Heart left ventricle (tissue), 16 donors: ENCODE measurements around the gene HOXD9. TPM values are rescaled to one million over a fixed set of nuclear protein-coding genes. Genes with fewer than 3 reads are reported as not detected.

Source experiments
- ATAC-seq, 4 donors: fragments of 200-7000 bp; cut with Tn5 transposase; one replicate each; pipeline ENCODE4 v1.9.1; 2020 to 2022; ENCODE audit warnings: moderate library complexity in 4 of 4, mild to moderate bottlenecking in 3 of 4, moderate number of reproducible peaks in 1 of 4
- DNase-seq, 5 donors: peaks; one replicate each; pipeline ENCODE4 v3.0.0-alpha.2; 2020
- H3K27ac ChIP-seq, 12 donors: fragments of 200-600 bp; sonication (generic) in 4 of 12; one replicate each; pipeline versions ENCODE4 v1.5.0 to v1.8.0; 2016 to 2022; ENCODE audit warnings: mild to moderate bottlenecking in 2 of 12
- H3K27me3 ChIP-seq, 9 donors: fragments of 200-600 bp; sonication (generic) in 2 of 9; one replicate each; pipeline versions ENCODE4 v1.5.1 to v1.8.0; 2016 to 2022; ENCODE audit warnings: mild to moderate bottlenecking in 3 of 9
- H3K36me3 ChIP-seq, 9 donors: fragments of 200-600 bp; sonication (generic) in 2 of 9; one replicate each; pipeline versions ENCODE4 v1.5.0 to v1.8.0; 2018 to 2022; ENCODE audit warnings: mild to moderate bottlenecking in 2 of 9
- H3K4me1 ChIP-seq, 12 donors: fragments of 200-600 bp; sonication (generic) in 4 of 12; one replicate each; pipeline versions ENCODE4 v1.5.0 to v1.8.0; 2016 to 2022; ENCODE audit warnings: mild to moderate bottlenecking in 3 of 12
- H3K4me3 ChIP-seq, 12 donors: fragments of 200-600 bp; sonication (generic) in 4 of 12; one replicate each; pipeline versions ENCODE4 v1.5.0 to v1.8.0; 2017 to 2022; ENCODE audit warnings: mild to moderate bottlenecking in 9 of 12, moderate library complexity in 4 of 12
- H3K9me3 ChIP-seq, 12 donors: fragments of 200-600 bp; sonication (generic) in 4 of 12; one replicate each; pipeline versions ENCODE4 v1.5.0 to v1.8.0; 2016 to 2022; ENCODE audit warnings: mild to moderate bottlenecking in 1 of 12
- CTCF ChIP-seq, 12 donors: fragments of 200-600 bp; sonication (generic) in 4 of 12; IDR thresholded peaks; one replicate each; pipeline versions ENCODE4 v1.5.0 to v1.8.0; 2018 to 2022; ENCODE audit warnings: antibody characterized with exemption in 12 of 12, mild to moderate bottlenecking in 5 of 12
- POLR2A ChIP-seq, 2 donors: fragments of 450-650 bp; IDR thresholded peaks; one replicate each; pipeline ENCODE4 v1.6.1; 2017; ENCODE audit warnings: antibody characterized with exemption in 2 of 2, mild to moderate bottlenecking in 2 of 2, moderate library complexity in 2 of 2
- WGBS, 4 donors: extraction: QIAGEN DNeasy Blood & Tissue Kit in 2 of 4; methylation state at CpG; one replicate each; pipeline versions ENCODE4 v1.1.5 to v1.1.7; 2013 to 2018; 5-methylcytosine and 5-hydroxymethylcytosine counted together
- intact Hi-C, 10 donors: fragments of 100-400 bp; cut with DNase I; formaldehyde crosslinking; loops; one replicate each; pipeline versions ENCODE4 v1.11.1 to v1.14.2; 2022
- polyA plus RNA-seq, 2 donors: library from polyadenylated mRNA; stranded (reverse); fragments of 200-250 nt; gene quantifications; one replicate each; pipeline ENCODE4 v1.2.3, GENCODE V29; 2013
- total RNA-seq, 9 donors: library from RNA; depleted of rRNA in 2 of 9; stranded (reverse); fragments of >200 nt in 2 of 9; fragmentation: NEBNext Ultra II Directional in 3 of 9; extraction: Animal tissue kit (Norgen Biotek cat#: 25700) in 3 of 9; gene quantifications; one replicate each; pipeline versions ENCODE4 v1.1.0 to v1.2.4, GENCODE V29; 2016 to 2023
- donor health status: ischemic (EF 13 %, LVEDD 7.1; RV severe dilation, severe dysfunction).
- donor health status: healthy with polysubstance abuse.
- donor health status: DM: no; HTN: yes; CAD: no.
- donor health status: DM: no; HTN: no; CAD: no.
- donor health status: ischemic (EF 25% LVEDD 6.9; RV normal size, moderate dysfunction).
- donor health status: ischemic (EF 25% LVEDD 5.7; RV mildly dilated, moderate dysfunction).
- donor health status: healthy.
- donor health status: DM: yes; HTN: yes; CAD: no.
- donor health status: ischemic (EF 35%, LVEDD 5.7; RV mildly dilated, moderate dysfunction).
- donor health status: nonischemic (EF 11% LVEDD 7.7; RV severe dilation, severe dysfunction).
- donor health status: DM: yes; HTN: yes; CAD: no.
- donor health status: PGD.
- donor health status: ischemic (EF 29% LVEDD 5.4; RV normal size, mild dysfunction).
- donor health status: nonischemic (EF 23%, LVEDD 6.1; RV moderate dilation, normal function).

HOXD9 gene
- total and polyA plus RNA-seq, 11 donors = 0.23 to 0.43 (median 0.40) TPM; not detected in 8

GRCh38 chr2:176155356-176156044, 33.0 kb downstream of the HOXD9 start:
- Histone ChIP-seq H3K27me3 (peaks cover 75 to 100% (median 98%) of the 10 kb centered on the region in 9 donors), H3K36me3 (no peaks in the 10 kb centered on the region), H3K4me1 (peaks cover 0 to 43% (median 16%) of the 10 kb centered on the region in 12 donors), H3K9me3 (no peaks in the 10 kb centered on the region), H3K4me3 (no peak overlapping the region), H3K27ac (no peak overlapping the region)
- no peak for DNase-seq
- intact Hi-C loops = loop anchor here in 1 of 10 donors (10.0 kb wide), 1 partner anchor 109 kb away; the partner anchor contains the start of gene MTX2
- no peak for ATAC-seq
- TF ChIP-seq POLR2A (IDR thresholded peaks at IDR 0.05) (no peak), CTCF (IDR thresholded peaks at IDR 0.05) (no peak)
- 13 to 31% (median 24%) methylated on average over 6 of the region's 6 CpGs for WGBS, 4 donors

- H3K4me1 ChIP-seq = peaks cover 0 to 47% (median 16%) of the 10 kb centered on the region in 12 donors
- TF ChIP-seq POLR2A (IDR thresholded peaks at IDR 0.05) (no peak), CTCF (IDR thresholded peaks at IDR 0.05) (no peak)
- WGBS, 4 donors = 14 to 48% (median 34%) methylated on average over 8 of the region's 8 CpGs
Measured at GRCh38 chr2:176156301-176156806, 33.8 kb downstream of the HOXD9 start.

GRCh38 chr2:176156807-176157498, 34.4 kb downstream of the HOXD9 start, which contains the start of gene HOXD3:
HOXD3 (plus strand) TSS chr2:176157307; CDS start chr2:176169115, 11,808 bp downstream.
- Histone ChIP-seq H3K27ac (peak within 1 kb of the TSS in 1 of 12 donors; percentile 29), H3K27me3 (peaks cover 69 to 100% (median 98%) of the 10 kb centered on the region in 9 donors), H3K4me1 (peaks cover 0 to 43% (median 16%) of the 10 kb centered on the region in 12 donors), H3K4me3 (peak within 1 kb of the TSS in 10 of 12 donors; percentile 1 to 44 (median 16)), H3K9me3 (no peaks in the 10 kb centered on the region), H3K36me3 (no peaks in the 10 kb centered on the region)
- DNase-seq (no peak), ATAC-seq (no peak)
- intact Hi-C loops = loop anchor here in 1 of 10 donors (10.0 kb wide), 1 partner anchor 108 kb away; the partner anchor contains the start of gene MTX2
- no peak for TF ChIP-seq POLR2A (IDR thresholded peaks at IDR 0.05)
- no peak for TF ChIP-seq CTCF (IDR thresholded peaks at IDR 0.05)
- whole genome bisulfite sequencing, 4 donors = 3 to 12% (median 5%) methylated on average over 45 to 48 of the region's 48 CpGs

More at GRCh38 chr2:176156301-176156806, 33.8 kb downstream of the HOXD9 start:
- H3K27ac ChIP-seq = no peak overlapping the region
- H3K36me3 ChIP-seq = no peaks in the 10 kb centered on the region
- intact Hi-C loops = loop anchor here in 1 of 10 donors (10.0 kb wide), 1 partner anchor 108 kb away; the partner anchor contains the start of gene MTX2
- H3K4me3 ChIP-seq = no peak overlapping the region
- H3K9me3 ChIP-seq = no peaks in the 10 kb centered on the region
- ATAC-seq (no peak), DNase-seq (no peak)
- H3K27me3 ChIP-seq = peaks cover 75 to 100% (median 98%) of the 10 kb centered on the region in 9 donors
